GM23338 (cell line): Measurements from ENCODE around the gene PPM1F.
"Not testable (repeated sequence)": the region's sequence is repeated elsewhere in the genome, so short reads cannot be mapped to it uniquely, and the experiment has no call there.

Experiments
- CTCF ChIP-seq, 2 experiments: fragments of 200-600 bp in 1 of 2; sonication (generic) in 1 of 2; conservative IDR thresholded peaks; 2 replicates each; pipeline versions ENCODE4 v1.5.1 to v1.6.1; 2016 to 2017; ENCODE audit warnings: antibody characterized with exemption in 2 of 2, low read depth in 2 of 2, mild to moderate bottlenecking in 2 of 2, moderate library complexity in 1 of 2
- EZH2 ChIP-seq: fragments of 200-600 bp; sonication (generic); IDR thresholded peaks from one replicate; pipeline ENCODE4 v1.8.0; 2017; ENCODE audit warnings: antibody characterized with exemption, mild to moderate bottlenecking, low read depth; ENCODE audit not compliant: unreplicated experiment
- EZH2phosphoT487 ChIP-seq: fragments of 200-600 bp; sonication (generic); IDR thresholded peaks from one replicate; pipeline ENCODE4 v1.8.1; 2018; ENCODE audit warnings: antibody characterized with exemption; ENCODE audit not compliant: unreplicated experiment

DNA sequence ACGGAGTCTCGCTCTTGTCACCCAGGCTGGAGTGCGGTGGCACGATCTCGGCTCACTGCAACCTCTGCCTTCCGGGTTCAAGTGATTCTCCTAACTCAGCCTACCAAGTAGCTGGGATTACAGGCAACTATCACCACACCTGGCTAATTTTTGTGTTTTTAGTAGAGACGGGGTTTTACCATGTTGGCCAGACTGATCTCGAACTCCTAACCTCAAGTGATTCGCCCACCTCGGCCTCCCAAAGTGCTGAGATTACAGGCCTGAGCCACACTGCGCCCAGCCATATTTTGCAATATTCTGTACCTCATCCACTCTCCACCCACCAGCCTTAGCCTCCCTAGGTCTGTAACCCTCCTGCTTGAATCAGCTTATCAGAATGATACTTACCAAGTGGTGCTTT, 47.4 kb downstream of the PPM1F start:
- TF ChIP-seq CTCF (conservative IDR thresholded peaks at IDR 0.05; ENCODE audit: low read depth in 2 of 2); EZH2phosphoT487; EZH2: not testable (repeated sequence)
